ENCODE data around the gene SPOP.

SPOP gene

GRCh38 chr17:49557312-49558024 lies 120.4 kb downstream of the SPOP start:
- H3K4me3 ChIP-seq (ENCODE audit: low read length): no peak overlapping the region
- H4K5ac ChIP-seq (ENCODE audit: low read length): no peak overlapping the region
- H3K4me2 ChIP-seq (ENCODE audit: low read length): no peak overlapping the region
- WGBS (ENCODE audit: extremely low coverage, insufficient coverage, low lambda C conversion rate): 100% methylated on average over 1 of the region's 9 CpGs
- H2BK5ac ChIP-seq (ENCODE audit: low read length): no peak overlapping the region
- no peaks in the 10 kb centered on the region for H3K4me1 ChIP-seq (ENCODE audit: control insufficient read depth, low read depth, low read length)
- H3K56ac ChIP-seq (ENCODE audit: low read length): no peak overlapping the region
- no peak overlapping the region for H2BK15ac ChIP-seq (replicated peaks; ENCODE audit: low read depth)
- H2BK120ac ChIP-seq (ENCODE audit: low read depth, low read length): no peak overlapping the region
- no peak overlapping the region for H3K27ac ChIP-seq (ENCODE audit: low read depth, low read length)
- no peak overlapping the region for H3K18ac ChIP-seq (ENCODE audit: low read length)
- H4K8ac ChIP-seq (ENCODE audit: low read depth, low read length): no peak overlapping the region
- no peak overlapping the region for H3K9ac ChIP-seq (ENCODE audit: low read length)
- H3K36me3 ChIP-seq (ENCODE audit: control insufficient read depth, insufficient read depth, low read length): no peaks in the 10 kb centered on the region
- H3K79me2 ChIP-seq (ENCODE audit: control insufficient read depth, insufficient read depth, low read length): no peaks in the 10 kb centered on the region
- H3K27me3 ChIP-seq (ENCODE audit: insufficient read depth, low read length, poor library complexity): no peaks in the 10 kb centered on the region
- no peak overlapping the region for H3K23ac ChIP-seq (ENCODE audit: low read length)
- H2AK5ac ChIP-seq (ENCODE audit: low read length): no peak overlapping the region
- no peaks in the 10 kb centered on the region for H3K79me1 ChIP-seq (ENCODE audit: low read length)
- DNase-seq: peak; percentile 79
- H3K4ac ChIP-seq (ENCODE audit: low read depth, low read length): no peak overlapping the region

GRCh38 chr17:49556223-49556943 lies 121.5 kb downstream of the SPOP start:
- Histone ChIP-seq H3K27me3 (ENCODE audit: insufficient read depth, low read length, poor library complexity) (no peaks in the 10 kb centered on the region), H3K56ac (ENCODE audit: low read length) (peak overlapping the region; percentile 40), H2AK5ac (ENCODE audit: low read length) (no peak overlapping the region), H3K23ac (ENCODE audit: low read length) (no peak overlapping the region), H2BK120ac (ENCODE audit: low read depth, low read length) (no peak overlapping the region), H2BK5ac (ENCODE audit: low read length) (no peak overlapping the region), H3K4me1 (ENCODE audit: control insufficient read depth, low read depth, low read length) (no peaks in the 10 kb centered on the region), H3K79me1 (ENCODE audit: low read length) (no peaks in the 10 kb centered on the region), H3K4ac (ENCODE audit: low read depth, low read length) (no peak overlapping the region), H3K4me3 (ENCODE audit: low read length) (no peak overlapping the region), H3K79me2 (ENCODE audit: control insufficient read depth, insufficient read depth, low read length) (no peaks in the 10 kb centered on the region), H2BK15ac (replicated peaks; ENCODE audit: low read depth) (no peak overlapping the region), H4K5ac (ENCODE audit: low read length) (no peak overlapping the region), H4K8ac (ENCODE audit: low read depth, low read length) (no peak overlapping the region), H3K27ac (ENCODE audit: low read depth, low read length) (no peak overlapping the region), H3K18ac (ENCODE audit: low read length) (no peak overlapping the region), H3K9ac (ENCODE audit: low read length) (peak overlapping the region; percentile 25), H3K36me3 (ENCODE audit: control insufficient read depth, insufficient read depth, low read length) (no peaks in the 10 kb centered on the region), H3K4me2 (ENCODE audit: low read length) (no peak overlapping the region)
- WGBS (ENCODE audit: extremely low coverage, insufficient coverage, low lambda C conversion rate): no CpG with 5 or more reads among the region's 30 CpGs
- peak; percentile 78 for DNase-seq

- Histone ChIP-seq H3K79me2 (ENCODE audit: control insufficient read depth, insufficient read depth, low read length) (no peaks in the 10 kb centered on the region), H3K18ac (ENCODE audit: low read length) (no peak overlapping the region), H4K8ac (ENCODE audit: low read depth, low read length) (no peak overlapping the region), H3K27me3 (ENCODE audit: insufficient read depth, low read length, poor library complexity) (no peaks in the 10 kb centered on the region), H3K56ac (ENCODE audit: low read length) (peak overlapping the region; percentile 40), H3K79me1 (ENCODE audit: low read length) (no peaks in the 10 kb centered on the region), H2BK15ac (replicated peaks; ENCODE audit: low read depth) (no peak overlapping the region), H3K9ac (ENCODE audit: low read length) (no peak overlapping the region), H3K36me3 (ENCODE audit: control insufficient read depth, insufficient read depth, low read length) (no peaks in the 10 kb centered on the region), H2BK5ac (ENCODE audit: low read length) (no peak overlapping the region), H3K27ac (ENCODE audit: low read depth, low read length) (no peak overlapping the region), H4K5ac (ENCODE audit: low read length) (no peak overlapping the region), H3K4me2 (ENCODE audit: low read length) (no peak overlapping the region), H3K23ac (ENCODE audit: low read length) (no peak overlapping the region), H3K4me3 (ENCODE audit: low read length) (no peak overlapping the region), H2AK5ac (ENCODE audit: low read length) (no peak overlapping the region), H2BK120ac (ENCODE audit: low read depth, low read length) (no peak overlapping the region), H3K4ac (ENCODE audit: low read depth, low read length) (no peak overlapping the region), H3K4me1 (ENCODE audit: control insufficient read depth, low read depth, low read length) (no peaks in the 10 kb centered on the region)
- no CpG with 5 or more reads among the region's 19 CpGs for WGBS (ENCODE audit: extremely low coverage, insufficient coverage, low lambda C conversion rate)
- no peak for DNase-seq
Observed at GRCh38 chr17:49555495-49556222, 122.2 kb downstream of the SPOP start.

GRCh38 chr17:49554694-49555494 lies 123.0 kb downstream of the SPOP start:
- H2BK120ac ChIP-seq (ENCODE audit: low read depth, low read length): no peak overlapping the region
- H3K4me2 ChIP-seq (ENCODE audit: low read length): no peak overlapping the region
- no peak overlapping the region for H3K9ac ChIP-seq (ENCODE audit: low read length)
- H4K5ac ChIP-seq (ENCODE audit: low read length): no peak overlapping the region
- no peaks in the 10 kb centered on the region for H3K79me1 ChIP-seq (ENCODE audit: low read length)
- no peak overlapping the region for H3K56ac ChIP-seq (ENCODE audit: low read length)
- H3K79me2 ChIP-seq (ENCODE audit: control insufficient read depth, insufficient read depth, low read length): no peaks in the 10 kb centered on the region
- no peak for DNase-seq
- H3K4ac ChIP-seq (ENCODE audit: low read depth, low read length): no peak overlapping the region
- no peaks in the 10 kb centered on the region for H3K27me3 ChIP-seq (ENCODE audit: insufficient read depth, low read length, poor library complexity)
- no peak overlapping the region for H3K18ac ChIP-seq (ENCODE audit: low read length)
- no CpG with 5 or more reads among the region's 14 CpGs for WGBS (ENCODE audit: extremely low coverage, insufficient coverage, low lambda C conversion rate)
- no peak overlapping the region for H2BK5ac ChIP-seq (ENCODE audit: low read length)
- no peaks in the 10 kb centered on the region for H3K36me3 ChIP-seq (ENCODE audit: control insufficient read depth, insufficient read depth, low read length)
- H2AK5ac ChIP-seq (ENCODE audit: low read length): no peak overlapping the region
- no peak overlapping the region for H3K23ac ChIP-seq (ENCODE audit: low read length)
- H4K8ac ChIP-seq (ENCODE audit: low read depth, low read length): no peak overlapping the region
- H2BK15ac ChIP-seq (replicated peaks; ENCODE audit: low read depth): no peak overlapping the region
- no peaks in the 10 kb centered on the region for H3K4me1 ChIP-seq (ENCODE audit: control insufficient read depth, low read depth, low read length)
- H3K27ac ChIP-seq (ENCODE audit: low read depth, low read length): no peak overlapping the region
- no peak overlapping the region for H3K4me3 ChIP-seq (ENCODE audit: low read length)

- Histone ChIP-seq H3K4me1 (ENCODE audit: control insufficient read depth, low read depth, low read length) (no peaks in the 10 kb centered on the region), H3K9ac (ENCODE audit: low read length) (no peak overlapping the region), H3K4me3 (ENCODE audit: low read length) (no peak overlapping the region), H4K8ac (ENCODE audit: low read depth, low read length) (no peak overlapping the region), H2BK15ac (replicated peaks; ENCODE audit: low read depth) (no peak overlapping the region), H3K27ac (ENCODE audit: low read depth, low read length) (no peak overlapping the region), H3K4ac (ENCODE audit: low read depth, low read length) (no peak overlapping the region), H3K79me2 (ENCODE audit: control insufficient read depth, insufficient read depth, low read length) (no peaks in the 10 kb centered on the region), H2AK5ac (ENCODE audit: low read length) (no peak overlapping the region), H2BK5ac (ENCODE audit: low read length) (no peak overlapping the region), H3K56ac (ENCODE audit: low read length) (no peak overlapping the region), H3K79me1 (ENCODE audit: low read length) (no peaks in the 10 kb centered on the region), H4K5ac (ENCODE audit: low read length) (no peak overlapping the region), H3K18ac (ENCODE audit: low read length) (no peak overlapping the region), H3K23ac (ENCODE audit: low read length) (no peak overlapping the region), H3K36me3 (ENCODE audit: control insufficient read depth, insufficient read depth, low read length) (no peaks in the 10 kb centered on the region), H3K27me3 (ENCODE audit: insufficient read depth, low read length, poor library complexity) (no peaks in the 10 kb centered on the region), H2BK120ac (ENCODE audit: low read depth, low read length) (no peak overlapping the region), H3K4me2 (ENCODE audit: low read length) (no peak overlapping the region)
- WGBS (ENCODE audit: extremely low coverage, insufficient coverage, low lambda C conversion rate): no CpG with 5 or more reads among the region's 8 CpGs
- DNase-seq: no peak
Observed at GRCh38 chr17:49553676-49554335, 124.1 kb downstream of the SPOP start.
